Neural cell (in vitro differentiated cells): ENCODE measurements around the gene DBH.
A peak's percentile ranks its signal among the peaks of the same experiment; 100 is the strongest.

ENCODE experiments used
- CTCF ChIP-seq: fragments of 450-650 bp; IDR thresholded peaks from 2 replicates; pipeline ENCODE4 v1.5.1; 2014; ENCODE audit warnings: antibody characterized with exemption, mild to moderate bottlenecking, moderate library complexity; ENCODE audit not compliant: poor library complexity, severe bottlenecking
- EP300 ChIP-seq: fragments of 450-650 bp; conservative IDR thresholded peaks from 2 replicates; pipeline ENCODE4 v1.6.1; 2014; ENCODE audit warnings: antibody characterized with exemption, mild to moderate bottlenecking, moderate library complexity; ENCODE audit not compliant: poor library complexity, severe bottlenecking
- EZH2 ChIP-seq: fragments of 200-600, 300-800 bp; shearing (Covaris generic), sonication (generic); IDR thresholded peaks from 2 replicates; pipeline ENCODE4 v1.6.1; 2014; ENCODE audit warnings: antibody characterized with exemption, low read length, borderline replicate concordance, mild to moderate bottlenecking; ENCODE audit not compliant: insufficient read depth, poor library complexity, severe bottlenecking
- MXI1 ChIP-seq: fragments of 450-650 bp; conservative IDR thresholded peaks from 2 replicates; pipeline ENCODE4 v1.6.1; 2014; ENCODE audit warnings: antibody characterized with exemption, mild to moderate bottlenecking; ENCODE audit not compliant: poor library complexity, severe bottlenecking
- POLR2AphosphoS5 ChIP-seq: IDR thresholded peaks from 2 replicates; pipeline ENCODE4 v1.6.1; 2012
- RAD21 ChIP-seq: fragments of 450-650 bp; conservative IDR thresholded peaks from 2 replicates; pipeline ENCODE4 v1.6.1; 2014; ENCODE audit warnings: antibody characterized with exemption, mild to moderate bottlenecking, moderate library complexity
- REST ChIP-seq: IDR thresholded peaks from 2 replicates; pipeline ENCODE4 v1.6.1; 2012; ENCODE audit warnings: borderline replicate concordance
- SMC3 ChIP-seq: fragments of 450-650 bp; conservative IDR thresholded peaks from 2 replicates; pipeline ENCODE4 v1.6.1; 2014; ENCODE audit warnings: antibody characterized with exemption, mild to moderate bottlenecking, moderate library complexity; ENCODE audit not compliant: poor library complexity

- TF ChIP-seq POLR2AphosphoS5: peak; percentile 33
- no peak for TF ChIP-seq CTCF
- no peak for TF ChIP-seq EZH2
- TF ChIP-seq EP300: no peak
- no peak for TF ChIP-seq MXI1
- no peak for TF ChIP-seq RAD21
- TF ChIP-seq REST: no peak
- no peak for TF ChIP-seq SMC3
Measured at GRCh38 chr9:133658442-133659431, 22.6 kb downstream of the DBH start.
